GM18520 (cell line): ENCODE results near the gene NXNL2.

Experiments used
- ATAC-seq: cut with Tn5 transposase; IDR thresholded peaks from one replicate; pipeline ENCODE4 v1.9.1; 2021; ENCODE audit not compliant: unreplicated experiment

NXNL2 gene

DNA sequence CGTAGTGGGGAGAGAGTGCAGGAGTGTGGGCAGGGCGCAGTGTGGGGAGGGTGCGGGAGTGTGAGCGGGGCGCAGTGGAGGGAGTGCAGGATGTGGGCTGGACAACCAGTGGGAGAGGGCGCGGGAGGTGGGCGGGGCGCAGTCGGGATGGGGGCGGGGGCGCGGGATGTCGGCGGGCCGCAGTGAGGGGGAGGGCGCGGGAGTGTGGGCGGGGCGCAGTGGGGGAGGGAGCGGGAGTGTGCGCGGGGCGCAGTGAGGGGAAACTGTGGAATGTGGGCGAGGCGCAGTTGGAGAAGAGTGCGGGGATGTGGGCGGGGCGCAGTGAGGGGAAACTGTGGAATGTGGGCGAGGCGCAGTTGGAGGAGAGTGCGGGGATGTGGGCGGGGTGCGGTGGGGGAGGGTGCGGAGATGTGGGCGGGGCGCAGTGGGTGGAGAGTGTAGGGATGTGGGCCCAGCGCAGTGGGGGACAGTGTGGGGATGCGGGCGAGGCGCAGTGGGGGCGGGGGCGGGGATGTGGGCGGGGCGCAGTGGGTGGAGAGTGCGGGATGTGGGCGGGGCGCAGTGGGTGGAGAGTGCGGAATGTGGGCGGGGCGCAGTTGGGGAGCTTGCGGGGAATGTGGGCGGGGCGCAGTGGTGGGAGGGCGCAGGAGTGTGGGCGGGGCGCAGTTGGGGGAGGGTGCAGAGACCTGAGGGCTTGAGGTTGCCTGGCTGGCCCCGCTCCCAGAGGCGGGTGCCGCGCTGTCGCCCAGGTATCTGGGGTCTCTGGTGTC is at the start of gene NXNL2:
TSS of gene NXNL2 (plus strand) at position 723 of the 770 bp plus-strand sequence. CDS start 257 bp downstream, outside the sequence.
- no peak for ATAC-seq

DNA sequence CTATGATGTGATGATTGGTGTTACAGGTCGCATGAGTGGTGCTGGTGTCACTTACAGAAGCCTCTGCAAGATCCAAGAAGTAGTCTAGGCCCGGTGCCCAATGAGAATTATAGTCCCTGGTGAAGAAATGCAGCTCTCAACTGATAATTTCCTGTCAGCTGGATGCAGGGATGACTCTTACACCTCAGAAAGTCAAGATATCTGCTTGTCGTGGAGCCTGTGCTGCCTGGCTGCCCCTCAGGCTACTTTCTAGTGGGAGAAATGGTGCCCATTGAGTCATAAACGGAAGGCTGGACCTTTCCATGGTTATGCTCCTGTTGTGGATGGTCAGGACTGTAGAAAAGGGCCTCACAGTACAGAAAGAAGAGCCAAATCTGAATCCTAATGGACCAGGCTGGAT is 46.8 kb upstream of the NXNL2 start:
- ATAC-seq: no peak

DNA sequence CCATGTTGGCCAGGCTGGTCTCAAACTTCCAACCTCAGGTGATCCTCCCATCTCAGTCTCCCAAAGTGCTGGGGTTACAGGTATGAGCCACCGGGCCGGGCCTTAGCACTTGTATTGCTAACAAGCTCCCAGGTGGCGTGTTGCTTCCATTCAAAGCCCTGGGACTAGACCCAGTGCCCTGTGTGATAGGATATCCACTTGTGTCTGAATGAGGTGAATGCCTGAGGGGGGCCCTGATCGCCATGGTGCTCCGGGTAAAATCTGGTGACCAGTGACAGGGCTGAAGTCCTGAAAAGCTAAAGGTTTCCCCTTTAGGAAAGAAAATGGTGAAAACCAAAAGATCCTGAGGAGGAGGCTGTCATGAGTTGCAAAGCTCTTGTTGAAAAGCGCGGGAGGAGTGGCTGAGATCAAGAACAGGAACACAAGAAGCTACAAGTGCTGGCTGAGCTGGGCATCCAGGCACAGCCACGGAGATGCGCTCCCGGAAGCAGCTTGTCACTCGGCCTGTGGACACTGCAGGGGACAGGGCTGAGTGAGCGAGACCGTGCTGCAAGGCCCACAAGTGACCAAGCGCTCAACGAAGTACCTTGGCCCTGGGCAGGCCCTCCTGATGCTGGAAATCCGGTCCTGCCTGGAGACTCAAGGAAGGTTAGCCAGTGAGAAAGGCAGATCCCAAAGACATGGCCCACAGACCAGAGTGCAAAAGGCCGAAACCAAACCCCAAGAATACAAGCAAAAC is 39.8 kb upstream of the NXNL2 start:
- ATAC-seq: no peak

DNA sequence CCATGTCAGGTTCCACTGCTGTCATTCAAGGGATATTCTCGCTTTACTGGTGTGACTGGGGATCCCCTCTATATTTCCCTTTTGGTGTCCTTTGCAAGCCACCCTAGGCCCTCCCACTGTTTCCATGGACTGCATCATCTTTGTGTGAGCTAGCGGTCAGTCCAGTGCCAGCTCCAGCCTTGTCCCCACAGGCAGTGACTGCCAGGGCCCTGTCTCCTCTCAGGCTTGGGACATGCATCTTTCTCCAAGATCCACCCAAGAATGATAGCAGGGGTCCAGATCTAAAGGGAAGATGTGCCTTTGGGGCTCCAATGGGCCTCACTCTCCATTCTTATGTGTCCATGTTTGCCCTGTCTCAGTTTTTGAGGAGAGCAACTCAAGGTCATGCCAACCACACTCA is 37.8 kb upstream of the NXNL2 start:
- ATAC-seq: no peak

DNA sequence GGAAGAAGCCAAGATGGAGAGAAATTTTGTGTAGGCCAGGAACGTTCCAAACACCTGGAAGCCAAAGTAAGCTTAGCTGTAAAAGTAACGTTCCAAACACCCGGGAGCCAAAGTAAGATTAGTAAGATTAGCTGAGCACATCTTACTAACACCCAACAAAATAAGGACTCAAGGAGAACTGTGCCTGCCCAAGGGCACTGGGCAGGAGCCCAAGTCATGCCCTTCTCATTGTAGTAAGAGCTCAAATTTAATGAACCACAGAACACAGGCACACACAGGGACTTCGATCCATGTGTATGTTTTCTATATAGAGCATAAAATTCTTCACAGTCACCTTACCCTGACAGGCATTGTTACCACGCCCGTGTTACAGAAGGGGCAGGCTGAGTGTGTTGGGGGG is 36.1 kb upstream of the NXNL2 start:
- no peak for ATAC-seq

DNA sequence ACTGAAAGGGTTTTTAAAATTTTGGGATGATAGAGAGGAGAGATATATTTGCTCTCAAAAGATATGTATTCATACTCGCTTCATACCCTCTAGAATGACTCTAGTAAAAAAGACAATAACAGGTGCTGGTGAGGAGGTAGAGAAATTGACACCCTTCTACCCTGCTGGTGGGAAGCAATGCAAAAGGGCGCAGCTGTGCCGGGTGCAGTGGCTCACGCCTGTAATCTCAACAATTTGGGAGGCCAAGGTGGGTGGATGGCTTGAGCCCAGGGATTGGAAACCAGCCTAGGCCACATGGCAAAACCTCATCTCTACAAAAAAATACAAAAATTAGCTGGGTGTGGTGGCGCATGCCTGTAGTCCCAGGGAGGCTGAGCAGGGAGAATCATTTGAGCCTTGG is 33.9 kb upstream of the NXNL2 start:
- no peak for ATAC-seq

DNA sequence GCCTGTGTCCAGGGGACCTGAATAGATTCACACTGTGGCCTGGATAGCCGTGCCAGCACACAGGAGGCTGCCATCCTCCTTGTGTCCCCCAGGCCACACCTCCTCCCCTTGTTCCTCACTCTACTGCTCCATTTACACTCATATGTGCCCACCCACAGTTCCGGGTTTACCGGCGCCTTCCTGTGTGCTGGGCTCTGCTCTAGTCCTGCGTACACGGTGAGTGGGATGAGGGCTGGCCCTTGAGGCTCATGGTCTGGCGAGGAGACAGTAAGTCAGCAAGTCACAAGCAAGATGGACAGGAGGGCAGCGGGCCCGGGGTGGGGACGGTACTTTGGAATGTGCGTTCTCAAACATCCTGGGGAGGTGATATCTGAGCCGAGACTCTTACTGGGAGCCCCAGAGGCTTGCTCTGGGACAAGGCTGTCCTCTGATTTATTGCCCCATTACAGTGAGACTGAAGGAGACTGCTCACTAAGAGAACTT is 32.4 kb upstream of the NXNL2 start:
- no peak for ATAC-seq

DNA sequence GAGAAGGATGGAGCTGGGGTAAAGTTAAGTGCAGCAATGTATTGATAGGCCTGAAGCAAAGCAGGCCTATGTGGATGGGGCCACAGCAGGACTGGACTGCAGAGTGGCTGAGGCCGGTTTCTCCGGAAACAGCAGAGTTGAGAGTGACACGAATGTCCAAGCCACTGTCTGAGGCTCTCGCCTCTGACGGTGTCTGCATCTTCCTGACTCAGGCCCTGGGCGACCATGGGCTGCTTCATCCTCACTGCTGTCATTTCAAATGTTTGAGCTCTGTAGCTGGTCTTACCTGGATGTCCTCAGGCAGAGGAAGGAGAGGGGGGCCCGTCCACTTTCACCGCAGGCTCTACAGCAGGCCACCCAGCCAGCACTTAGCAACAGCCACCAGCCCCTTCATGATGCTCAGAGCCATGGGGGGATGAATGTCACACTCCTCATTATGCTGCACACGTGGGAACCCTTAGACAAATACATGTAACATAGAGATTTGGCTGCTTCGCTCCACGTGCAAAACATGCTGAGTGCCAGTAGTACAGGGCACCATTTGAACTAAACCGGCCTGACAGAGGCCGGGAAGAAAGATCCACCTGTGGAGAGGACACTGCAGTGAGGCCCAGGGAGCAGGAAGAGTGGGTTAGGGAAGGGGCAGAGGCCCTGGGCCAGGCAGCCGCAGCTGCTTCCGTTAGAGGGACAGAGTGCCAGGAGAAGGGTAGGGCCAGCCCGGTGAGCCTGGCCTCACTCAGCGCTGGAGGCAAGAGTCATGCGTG is 31.7 kb upstream of the NXNL2 start:
- ATAC-seq: no peak

DNA sequence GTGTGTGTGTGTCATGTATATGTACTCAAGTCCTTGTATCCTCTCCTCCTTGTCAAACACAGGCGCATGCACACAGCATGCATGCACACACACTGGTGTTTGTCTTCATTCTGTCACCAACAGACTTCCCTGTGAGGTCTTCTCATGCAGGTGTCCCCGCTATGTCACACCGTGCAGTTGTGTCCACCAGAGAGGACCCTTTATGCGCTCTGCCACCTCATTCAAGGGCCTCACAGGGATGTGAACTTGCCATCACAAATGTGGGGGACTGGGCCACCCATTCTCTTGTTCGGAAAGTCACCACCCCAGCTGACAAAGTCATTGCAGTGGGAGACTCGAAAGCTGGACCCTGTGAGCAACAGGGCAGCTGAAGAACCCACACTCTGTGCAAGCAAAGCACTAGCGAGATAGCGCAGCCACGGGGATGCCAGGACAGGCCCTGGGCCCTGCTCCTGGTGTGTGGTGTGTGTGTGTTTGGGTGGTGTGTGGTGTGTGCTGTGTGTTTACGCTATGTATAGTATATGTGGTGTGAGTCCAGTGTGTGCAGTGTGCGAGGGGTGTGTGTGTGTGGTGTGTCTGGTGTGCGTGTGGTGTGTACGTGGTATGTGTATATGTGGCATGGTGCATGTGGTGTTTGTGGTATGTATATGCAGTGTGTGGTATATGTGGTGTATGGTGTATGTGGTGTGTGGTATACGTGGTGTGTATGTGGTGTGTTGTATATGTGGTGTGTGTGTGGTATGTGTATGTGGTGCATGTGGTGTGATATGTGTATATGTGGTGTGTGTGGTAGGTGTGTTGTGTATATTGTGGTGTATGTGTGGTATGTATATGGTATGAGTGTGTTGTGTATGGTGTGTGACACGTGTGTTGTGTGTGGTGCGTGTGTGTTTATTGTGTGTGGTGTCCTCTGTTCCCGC is 30.9 kb upstream of the NXNL2 start:
- no peak for ATAC-seq

DNA sequence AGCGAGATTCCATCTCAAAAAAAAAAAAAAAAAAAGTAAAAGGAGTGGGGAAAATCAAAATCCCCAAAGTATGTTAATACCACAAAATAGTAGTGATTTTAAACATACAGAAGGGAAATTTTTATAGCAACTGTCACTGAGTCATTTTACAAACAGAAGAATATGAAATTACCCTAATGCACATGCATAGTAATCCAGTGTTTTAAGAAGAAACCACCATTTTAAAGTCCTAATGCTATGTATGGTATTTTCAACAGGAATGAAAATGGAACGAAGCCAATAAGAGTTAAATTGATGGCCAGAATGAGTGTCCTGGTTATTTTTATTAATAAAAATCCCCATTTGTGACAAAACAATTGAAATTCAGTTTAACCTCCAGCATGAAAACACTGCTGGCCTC is 26.7 kb upstream of the NXNL2 start:
- ATAC-seq: no peak

DNA sequence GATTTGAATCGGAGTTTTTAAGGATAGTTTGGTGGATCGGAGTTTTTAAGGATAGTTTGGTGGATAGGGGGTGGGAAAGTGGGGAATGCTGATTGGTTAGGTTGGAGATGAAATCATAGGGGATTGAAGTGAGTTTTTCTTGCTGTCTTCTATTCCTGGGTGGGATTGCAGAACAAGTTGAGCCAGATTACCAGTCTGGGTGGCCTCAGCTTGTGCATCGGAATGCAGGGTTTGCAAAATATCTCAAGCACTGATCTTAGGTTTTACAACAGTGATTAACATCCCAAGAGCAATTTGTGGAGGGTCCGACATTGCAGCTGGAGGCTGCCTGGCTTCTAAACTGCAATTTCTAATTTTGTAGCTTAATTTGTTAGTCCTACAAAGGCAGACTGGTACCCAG is 23.1 kb upstream of the NXNL2 start:
- ATAC-seq: no peak

DNA sequence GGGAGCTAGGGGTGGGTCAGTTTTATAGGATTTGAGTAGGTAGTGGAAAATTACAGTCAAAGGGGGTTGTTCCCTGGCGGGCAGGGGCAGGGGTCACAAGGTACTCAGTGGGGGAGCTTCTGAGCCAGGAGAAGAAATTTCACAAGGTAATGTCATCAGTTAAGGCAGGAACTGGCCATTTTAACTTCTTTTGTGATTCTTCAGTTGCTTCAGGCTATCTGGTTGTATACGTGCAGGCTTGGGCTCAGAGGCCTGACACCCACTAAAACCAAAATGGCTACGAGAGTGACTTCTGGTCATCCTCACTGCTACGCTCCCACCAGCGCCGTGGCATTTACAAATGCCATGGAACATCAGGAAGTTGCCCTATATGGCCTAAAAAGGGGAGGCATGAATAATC is 20.7 kb upstream of the NXNL2 start:
- no peak for ATAC-seq

DNA sequence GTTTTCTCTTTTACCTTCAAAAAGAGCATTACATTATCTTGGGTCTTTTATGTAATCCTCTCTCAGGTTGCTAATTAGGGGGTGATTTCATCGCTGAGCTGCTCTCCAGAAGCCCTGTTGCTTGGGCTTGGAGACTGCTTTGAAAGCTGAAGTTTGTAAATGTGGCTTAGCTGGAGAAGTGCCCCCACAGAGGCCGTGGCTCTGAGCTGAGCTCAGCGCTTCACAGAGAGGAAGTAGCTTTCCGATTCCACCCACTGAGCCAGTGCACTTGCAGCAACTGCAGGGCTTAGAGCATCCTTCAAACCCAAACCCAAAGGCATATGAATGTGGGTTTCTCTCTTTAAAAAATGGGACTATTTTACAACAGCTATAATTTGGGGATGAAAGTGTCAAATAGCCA is 13.7 kb upstream of the NXNL2 start:
- no peak for ATAC-seq

DNA sequence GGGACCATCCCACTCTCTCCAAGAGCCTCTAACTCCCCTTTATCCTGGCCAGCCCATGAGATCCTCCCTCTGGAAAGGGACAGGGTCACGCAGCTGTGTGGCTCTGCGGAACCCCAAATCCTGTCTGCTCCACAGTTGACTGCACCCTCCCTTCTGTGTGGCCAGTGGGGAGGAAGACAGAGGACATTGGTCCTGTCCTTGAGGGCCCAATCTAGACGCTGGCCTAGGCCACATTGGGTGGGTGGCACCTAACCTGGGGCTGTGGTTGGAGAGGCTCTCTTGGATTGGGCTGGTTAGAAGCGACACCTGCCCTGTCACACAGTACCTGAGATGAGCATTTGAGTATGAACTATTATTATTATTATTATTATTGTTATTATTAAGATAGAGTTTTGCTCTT is 12.6 kb upstream of the NXNL2 start:
- ATAC-seq: no peak

DNA sequence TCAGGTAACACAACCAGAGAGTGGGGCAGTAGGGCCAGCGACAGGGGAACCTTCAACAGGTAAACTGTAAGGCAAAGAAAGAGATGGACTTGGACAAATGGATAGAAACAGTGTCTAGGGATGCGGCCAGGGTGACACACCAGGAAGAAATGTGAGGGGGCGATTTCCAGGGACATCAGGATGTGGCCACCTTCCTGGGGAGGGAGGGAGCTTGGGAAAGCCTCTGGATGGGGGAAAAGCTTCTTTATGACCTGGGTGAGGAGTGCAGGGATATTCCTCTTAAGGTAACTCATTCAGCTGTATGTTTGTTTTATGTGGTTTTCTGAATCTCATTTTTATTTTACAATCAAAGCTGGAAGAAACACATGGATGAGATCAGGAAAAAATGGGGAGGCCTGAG is 11.9 kb upstream of the NXNL2 start:
- no peak for ATAC-seq

DNA sequence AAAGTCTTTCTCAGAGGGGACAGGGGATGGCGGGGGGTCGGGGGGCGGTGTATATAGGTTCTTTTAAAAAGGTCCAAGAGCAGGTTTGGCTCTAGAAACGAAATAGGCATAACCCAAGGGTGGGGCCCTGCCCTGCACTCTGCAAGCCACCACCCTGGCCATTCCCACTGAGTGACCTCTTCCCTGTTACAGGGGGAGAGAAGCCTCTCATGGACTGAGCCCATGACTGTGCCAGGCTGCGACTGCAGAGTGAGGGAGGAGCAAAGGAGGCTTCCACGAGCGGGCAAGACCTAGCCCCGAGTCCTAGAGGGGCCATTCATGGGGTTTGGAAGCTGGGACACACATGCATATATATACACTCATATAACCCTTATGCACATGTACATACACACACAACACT is 10.1 kb upstream of the NXNL2 start:
- ATAC-seq: no peak

DNA sequence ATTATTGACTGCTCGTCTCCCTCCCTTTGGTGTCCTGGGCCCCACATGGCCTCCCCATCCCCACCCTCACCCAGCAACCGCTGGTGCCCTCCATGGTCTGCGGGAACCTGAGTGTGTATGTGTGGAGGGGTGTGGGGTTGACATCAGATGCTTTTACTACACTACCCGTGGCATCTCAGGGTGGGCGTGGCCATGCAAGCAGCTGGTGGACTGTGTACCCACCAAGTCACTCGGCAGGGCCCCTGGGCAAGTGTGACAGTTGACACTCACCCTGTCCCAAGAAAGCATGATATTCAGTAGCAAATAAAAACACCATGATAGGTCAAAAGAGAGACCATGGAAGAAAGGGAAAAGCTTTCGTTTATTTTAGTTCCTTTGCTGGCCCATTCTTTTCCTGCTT is 7.4 kb upstream of the NXNL2 start:
- ATAC-seq: no peak

DNA sequence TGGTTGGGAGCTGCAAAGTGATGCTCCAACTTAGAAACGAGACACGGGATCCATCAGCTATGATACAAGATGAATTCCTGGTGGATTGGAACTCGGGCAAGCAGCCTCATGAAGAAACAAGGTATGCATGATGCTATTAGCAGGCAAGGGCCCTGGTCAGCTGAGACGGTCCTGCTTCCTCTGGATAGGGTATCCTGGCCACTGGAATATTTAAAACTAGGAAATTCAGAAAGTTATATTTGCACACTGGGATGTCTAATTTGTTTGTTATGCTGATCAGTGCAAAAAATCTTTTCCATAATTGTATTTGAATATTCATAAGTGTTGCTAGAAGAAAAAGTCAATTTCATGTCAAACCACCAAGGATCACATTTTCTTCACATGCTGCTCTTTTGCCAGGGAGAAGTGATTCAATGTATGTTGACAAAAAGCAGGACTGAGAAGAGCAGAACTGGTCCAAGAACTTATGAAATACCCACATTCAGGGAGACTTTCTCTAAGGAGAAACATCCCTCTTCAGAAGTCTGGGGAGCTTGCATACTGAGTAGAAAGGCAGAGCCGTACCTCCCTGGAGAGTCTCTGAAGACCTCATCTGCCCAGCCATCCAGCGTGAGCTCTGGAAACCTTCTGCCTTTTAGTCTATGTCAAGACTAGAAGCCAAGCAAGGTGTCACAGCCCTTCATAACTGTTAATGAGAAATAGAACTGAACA is 6.7 kb upstream of the NXNL2 start:
- no peak for ATAC-seq

DNA sequence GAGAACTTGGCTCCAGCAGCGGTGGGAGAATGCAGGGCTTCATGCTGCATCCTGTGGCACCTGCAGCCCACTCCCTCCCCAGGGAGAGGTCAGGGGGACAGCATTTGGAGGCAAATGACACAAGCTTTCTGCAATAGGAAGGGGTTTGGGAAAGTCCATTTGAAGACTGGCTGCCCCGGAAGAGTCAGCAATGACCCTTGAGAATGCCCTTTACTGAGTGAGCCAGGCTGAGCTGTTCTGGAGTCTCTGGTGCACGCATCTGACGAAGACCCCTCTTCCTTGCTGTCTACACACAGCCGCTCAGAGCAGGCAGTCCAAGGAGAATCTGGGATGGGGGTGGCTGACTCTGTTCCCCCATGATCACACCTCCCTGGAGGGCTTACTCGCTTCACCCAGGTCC is 5.5 kb upstream of the NXNL2 start:
- no peak for ATAC-seq

DNA sequence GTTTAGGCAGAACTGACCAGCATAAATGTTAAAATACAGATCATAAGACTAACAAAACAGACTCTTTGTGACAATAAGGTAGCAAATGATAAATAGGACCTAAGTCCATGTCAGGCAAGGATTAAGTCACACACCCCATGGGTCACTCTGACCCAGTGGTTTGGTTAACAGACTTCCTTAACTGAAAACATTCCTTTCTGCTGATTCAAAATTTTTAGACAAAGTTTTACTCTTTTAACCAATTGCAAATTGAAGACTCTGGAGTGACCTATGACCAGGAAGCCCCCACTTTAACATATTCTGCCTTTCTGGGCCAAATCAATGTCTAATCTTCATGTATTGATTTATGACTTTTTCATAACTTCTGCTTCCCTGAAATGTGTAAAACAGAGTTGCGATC is 4.9 kb upstream of the NXNL2 start:
- ATAC-seq: no peak
